ENCODE measurements around the gene KLF7.

DNA sequence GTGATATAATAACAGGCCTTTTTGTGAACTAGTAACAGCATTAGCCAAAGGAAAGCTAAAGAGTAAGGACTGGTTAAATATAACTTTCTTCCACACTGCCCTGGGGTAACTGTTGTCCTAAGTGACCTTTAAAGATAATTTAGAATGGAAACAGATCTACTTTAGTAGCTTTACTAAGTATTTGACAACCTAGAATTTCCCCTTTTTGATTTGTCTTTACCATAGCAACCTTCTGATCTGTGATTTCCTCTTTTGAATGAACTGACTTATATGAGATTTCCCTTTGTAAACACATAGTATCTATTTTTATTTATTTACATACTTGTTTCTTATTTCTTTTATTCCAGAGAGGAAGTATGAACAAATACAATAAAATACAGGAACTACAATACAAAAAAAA, 10.5 kb upstream of the KLF7 start:
- TF ChIP-seq POLR2A (IDR thresholded peaks at IDR 0.05) (no peak), POLR2AphosphoS5 (IDR thresholded peaks at IDR 0.05; ENCODE audit: insufficient read depth in 1 of 2, low read depth in 1 of 2) (no peak)
- TF ChIP-seq, protein P1, sequence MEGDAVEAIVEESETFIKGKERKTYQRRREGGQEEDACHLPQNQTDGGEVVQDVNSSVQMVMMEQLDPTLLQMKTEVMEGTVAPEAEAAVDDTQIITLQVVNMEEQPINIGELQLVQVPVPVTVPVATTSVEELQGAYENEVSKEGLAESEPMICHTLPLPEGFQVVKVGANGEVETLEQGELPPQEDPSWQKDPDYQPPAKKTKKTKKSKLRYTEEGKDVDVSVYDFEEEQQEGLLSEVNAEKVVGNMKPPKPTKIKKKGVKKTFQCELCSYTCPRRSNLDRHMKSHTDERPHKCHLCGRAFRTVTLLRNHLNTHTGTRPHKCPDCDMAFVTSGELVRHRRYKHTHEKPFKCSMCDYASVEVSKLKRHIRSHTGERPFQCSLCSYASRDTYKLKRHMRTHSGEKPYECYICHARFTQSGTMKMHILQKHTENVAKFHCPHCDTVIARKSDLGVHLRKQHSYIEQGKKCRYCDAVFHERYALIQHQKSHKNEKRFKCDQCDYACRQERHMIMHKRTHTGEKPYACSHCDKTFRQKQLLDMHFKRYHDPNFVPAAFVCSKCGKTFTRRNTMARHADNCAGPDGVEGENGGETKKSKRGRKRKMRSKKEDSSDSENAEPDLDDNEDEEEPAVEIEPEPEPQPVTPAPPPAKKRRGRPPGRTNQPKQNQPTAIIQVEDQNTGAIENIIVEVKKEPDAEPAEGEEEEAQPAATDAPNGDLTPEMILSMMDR (IDR thresholded peaks at IDR 0.05) = no peak
